Stimulated activated CD4-positive, alpha-beta T cell treated with anti-CD3 and anti-CD28 coated beads, Interleukin-1b, Interleukin-23, amount 100 ng/mL, for 24 hours (primary cell): ENCODE measurements around the gene TFPI.
"Not testable (repeated sequence)": the region's sequence is repeated elsewhere in the genome, so short reads cannot be mapped to it uniquely, and the experiment has no call there.

Source experiments
- DNase-seq, 4 experiments: peaks; one replicate each; pipeline ENCODE4 v3.0.0-alpha.2; 2020; ENCODE audit warnings: low read depth in 4 of 4, low spot score in 1 of 4

The TFPI gene

GRCh38 chr2:187529248-187529976, 24.8 kb downstream of the TFPI start:
- no peak for DNase-seq

GRCh38 chr2:187528042-187528441, 26.2 kb downstream of the TFPI start:
- DNase-seq: no peak

GRCh38 chr2:187527262-187527661, 27.0 kb downstream of the TFPI start:
- no peak for DNase-seq

GRCh38 chr2:187526792-187527191, 27.4 kb downstream of the TFPI start:
- DNase-seq: no peak

GRCh38 chr2:187525163-187525900, 28.9 kb downstream of the TFPI start:
- no peak for DNase-seq

GRCh38 chr2:187523325-187523724, 30.9 kb downstream of the TFPI start:
- no peak for DNase-seq

- DNase-seq: no peak
These were observed 34.1 kb downstream of the TFPI start for GRCh38 chr2:187520121-187520624.

- DNase-seq: no peak
These were observed 34.7 kb downstream of the TFPI start for GRCh38 chr2:187519419-187520120.

- DNase-seq: not testable (repeated sequence)
These were observed 36.4 kb downstream of the TFPI start for GRCh38 chr2:187517750-187518361.

- DNase-seq: not testable (repeated sequence)
These were observed 37.4 kb downstream of the TFPI start for GRCh38 chr2:187516630-187517510.

- DNase-seq: no peak
These were observed 39.3 kb downstream of the TFPI start for GRCh38 chr2:187514930-187515329.

- DNase-seq: not testable (repeated sequence)
These were observed 39.9 kb downstream of the TFPI start for GRCh38 chr2:187514235-187514829.

GRCh38 chr2:187513460-187514234, 40.6 kb downstream of the TFPI start:
- DNase-seq: not testable (repeated sequence)

- DNase-seq: no peak
These were observed 42.6 kb downstream of the TFPI start for GRCh38 chr2:187511356-187512315.

GRCh38 chr2:187510419-187511355, 43.5 kb downstream of the TFPI start:
- DNase-seq: not testable (repeated sequence)

- DNase-seq: no peak
These were observed 44.4 kb downstream of the TFPI start for GRCh38 chr2:187509667-187510417.
